HG02759 (cell line): ENCODE results near the gene NEDD4L.

ENCODE experiments used
- ATAC-seq: cut with Tn5 transposase; IDR thresholded peaks from one replicate; pipeline ENCODE4 v1.9.1; 2021; ENCODE audit warnings: mild to moderate bottlenecking, moderate library complexity; ENCODE audit not compliant: unreplicated experiment

NEDD4L gene

GRCh38 chr18:58113337-58113736 lies 69.3 kb downstream of the NEDD4L start:
- peak; percentile 77 for ATAC-seq

- no peak for ATAC-seq
Measured at GRCh38 chr18:58114766-58115165, 70.7 kb downstream of the NEDD4L start.

GRCh38 chr18:58116818-58117217 lies 72.8 kb downstream of the NEDD4L start:
- no peak for ATAC-seq

GRCh38 chr18:58117786-58118403 lies 73.9 kb downstream of the NEDD4L start:
- no peak for ATAC-seq

- ATAC-seq, result no peak
Measured at GRCh38 chr18:58118536-58118935, 74.5 kb downstream of the NEDD4L start.

GRCh38 chr18:58119819-58120218 lies 75.8 kb downstream of the NEDD4L start:
- no peak for ATAC-seq

GRCh38 chr18:58124475-58124874 lies 80.4 kb downstream of the NEDD4L start:
- ATAC-seq, result no peak

- no peak for ATAC-seq
Measured at GRCh38 chr18:58125183-58125582, 81.2 kb downstream of the NEDD4L start.

GRCh38 chr18:58125756-58126155 lies 81.7 kb downstream of the NEDD4L start:
- ATAC-seq, result no peak

- ATAC-seq, result no peak
Measured at GRCh38 chr18:58128381-58129374, 84.7 kb downstream of the NEDD4L start.

GRCh38 chr18:58132595-58133261 lies 88.7 kb downstream of the NEDD4L start:
- no peak for ATAC-seq

GRCh38 chr18:58135183-58135641 lies 91.2 kb downstream of the NEDD4L start:
- ATAC-seq, result peak; percentile 74

- peak; percentile 79 for ATAC-seq
Measured at GRCh38 chr18:58135701-58136331, 91.8 kb downstream of the NEDD4L start.

GRCh38 chr18:58136879-58137278 lies 92.9 kb downstream of the NEDD4L start:
- ATAC-seq, result no peak

GRCh38 chr18:58139459-58140386 lies 95.7 kb downstream of the NEDD4L start:
- no peak for ATAC-seq

- no peak for ATAC-seq
Measured at GRCh38 chr18:58140387-58141325, 96.6 kb downstream of the NEDD4L start.

GRCh38 chr18:58143386-58143785 lies 99.4 kb downstream of the NEDD4L start:
- ATAC-seq, result no peak

- no peak for ATAC-seq
Measured at GRCh38 chr18:58144106-58144505, 100.1 kb downstream of the NEDD4L start.
